CD8-positive, alpha-beta memory T cell (primary cell): ENCODE data around the gene BROX. TPM values are rescaled to one million over a fixed set of nuclear protein-coding genes. Genes with fewer than 3 reads are reported as not detected.

Experiments used
- CTCF ChIA-PET: fragments of 350-600 bp; sonication (Branson Sonifier 250); formaldehyde crosslinking; loops from one replicate; lab custom pipeline; 2021; ENCODE audit warnings: antibody characterized with exemption; lab: Charles Lee
- POLR2A ChIA-PET: fragments of 350-600 bp; sonication (Branson Sonifier 250); formaldehyde crosslinking; loops from one replicate; lab custom pipeline; 2021; ENCODE audit warnings: antibody characterized with exemption; lab: Charles Lee
- DNase-seq, 5 donors: peaks; one replicate each; pipeline versions ENCODE4 v3.0.0 to v3.0.0-alpha.2; 2020 to 2022; ENCODE audit warnings: mixed read lengths in 1 of 5
- H3K27ac ChIP-seq: one replicate; pipeline ENCODE4 v1.7.0; 2013; ENCODE audit warnings: low read depth, mild to moderate bottlenecking, low read length, moderate library complexity
- H3K27me3 ChIP-seq: 2 replicates; pipeline ENCODE4 v1.7.0; 2013; ENCODE audit warnings: low read length, mild to moderate bottlenecking; ENCODE audit not compliant: insufficient read depth, poor library complexity, severe bottlenecking
- H3K36me3 ChIP-seq: 2 replicates; pipeline ENCODE4 v1.7.0; 2013; ENCODE audit warnings: mild to moderate bottlenecking, low read length, moderate library complexity; ENCODE audit not compliant: insufficient read depth
- H3K4me1 ChIP-seq: 2 replicates; pipeline ENCODE4 v1.7.0; 2013; ENCODE audit warnings: mild to moderate bottlenecking, low read length, moderate library complexity; ENCODE audit not compliant: insufficient read depth
- H3K4me3 ChIP-seq: 2 replicates; pipeline ENCODE4 v1.7.0; 2013; ENCODE audit warnings: mild to moderate bottlenecking, low read length
- H3K9me3 ChIP-seq: 2 replicates; pipeline ENCODE4 v1.7.0; 2013; ENCODE audit warnings: mild to moderate bottlenecking, low read length
- H3K27ac Mint-ChIP-seq, 8 donors: one replicate each; pipeline ENCODE4 v1.8.0; 2020 to 2021; ENCODE audit warnings: mixed read lengths in 8 of 8, mild to moderate bottlenecking in 6 of 8, inconsistent platforms in 3 of 8, moderate library complexity in 3 of 8
- H3K27me3 Mint-ChIP-seq, 2 donors: one replicate each; pipeline ENCODE4 v1.8.0; 2020 to 2021; ENCODE audit warnings: mixed read lengths in 2 of 2, mild to moderate bottlenecking in 1 of 2, moderate library complexity in 1 of 2
- H3K36me3 Mint-ChIP-seq, 3 donors: one replicate each; pipeline ENCODE4 v1.8.0; 2020 to 2021; ENCODE audit warnings: mixed read lengths in 3 of 3, inconsistent platforms in 1 of 3, mild to moderate bottlenecking in 1 of 3
- H3K4me1 Mint-ChIP-seq, 3 donors: one replicate each; pipeline ENCODE4 v1.8.0; 2020 to 2021; ENCODE audit warnings: mixed read lengths in 3 of 3, inconsistent platforms in 1 of 3, mild to moderate bottlenecking in 1 of 3
- H3K4me3 Mint-ChIP-seq, 7 donors: one replicate each; pipeline ENCODE4 v1.8.0; 2020 to 2021; ENCODE audit warnings: mixed read lengths in 7 of 7, mild to moderate bottlenecking in 6 of 7, moderate library complexity in 4 of 7, inconsistent platforms in 2 of 7
- H3K9me3 Mint-ChIP-seq, 5 donors: one replicate each; pipeline ENCODE4 v1.8.0; 2020 to 2022; ENCODE audit warnings: mixed read lengths in 5 of 5, mild to moderate bottlenecking in 3 of 5, moderate library complexity in 2 of 5, inconsistent platforms in 1 of 5
- polyA plus RNA-seq: library from polyadenylated mRNA; unstranded; fragments of 300-500 nt; fragmentation: Illumina TruSeq; gene quantifications from one replicate; pipeline ENCODE4 v1.2.3, GENCODE V29; 2021
- total RNA-seq, 2 experiments: library from RNA; stranded (reverse); gene quantifications; one replicate each; pipeline ENCODE4 v1.2.3, GENCODE V29; 2021

BROX gene
- total and polyA plus RNA-seq, 3 experiments from 2014 or later: 15.1 to 47.8 (median 46.9) TPM

DNA sequence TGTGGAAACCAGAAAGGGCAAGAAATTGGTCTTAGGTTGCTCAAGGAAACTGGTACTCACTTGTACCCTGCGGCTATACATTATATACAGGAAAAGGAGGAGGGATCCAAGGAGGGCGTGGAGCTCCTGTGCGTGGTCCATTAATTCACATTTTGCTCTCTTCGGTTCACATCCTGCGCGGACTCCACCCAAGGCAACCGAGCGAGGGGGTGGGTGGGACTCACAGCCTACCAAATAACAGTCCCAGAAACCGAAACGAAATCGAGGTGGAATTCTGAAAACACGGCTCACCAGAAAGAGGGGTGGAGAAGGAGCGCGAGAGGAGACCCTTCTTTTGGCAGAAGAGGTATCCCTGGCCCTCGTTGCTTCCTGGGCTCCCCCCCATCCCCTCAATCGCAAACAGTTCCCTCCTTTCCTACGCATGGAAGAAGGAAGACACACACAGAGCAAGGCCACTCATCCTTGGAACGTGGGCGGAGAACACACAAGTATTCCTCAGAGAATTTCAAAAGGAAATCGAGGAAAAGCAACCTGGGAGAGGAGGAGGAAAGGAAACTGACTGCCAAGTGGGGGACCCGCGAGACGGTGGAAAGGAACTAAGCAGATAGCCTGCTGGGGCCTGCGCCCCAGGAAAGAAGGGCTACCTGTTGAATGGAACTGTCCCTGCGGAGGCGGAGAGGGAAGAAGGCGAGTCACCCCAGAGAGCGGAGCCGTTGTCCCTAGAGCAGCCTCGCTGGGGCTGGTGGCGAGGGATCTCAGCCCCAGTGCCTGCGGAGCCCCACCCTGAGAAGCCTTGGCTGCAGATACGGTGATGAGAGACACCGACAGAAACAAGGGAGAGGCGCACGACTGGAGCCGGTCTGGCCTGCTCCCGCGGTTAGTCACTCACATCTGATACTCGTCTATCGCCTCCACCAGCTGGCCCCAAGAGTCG lies 778 bp upstream of the BROX start:
- Mint-ChIP-seq H3K4me3 (peak overlapping the region; percentile 92 to 99 (median 97)), H3K27ac (peak overlapping the region; percentile 98 to 100 (median 100)), H3K36me3 (peaks cover 0 to 59% (median 5%) of the 10 kb centered on the region in 3 donors), H3K4me1 (peaks cover 50 to 62% (median 60%) of the 10 kb centered on the region in 3 donors), H3K9me3 (no peaks in the 10 kb centered on the region), H3K27me3 (no peaks in the 10 kb centered on the region)
- POLR2A ChIA-PET: interaction anchor here (0.9 to 1.8 kb wide), 5 partner anchors 10 to 77 kb away, joined by 3 to 50 read pairs (median 7); no protein-coding TSS in a partner anchor
- peaks cover 5% of the 10 kb centered on the region for H3K36me3 ChIP-seq
- H3K27ac ChIP-seq: peak overlapping the region; percentile 92
- H3K4me3 ChIP-seq: peak overlapping the region; percentile 90
- H3K9me3 ChIP-seq: no peaks in the 10 kb centered on the region
- H3K27me3 ChIP-seq: no peaks in the 10 kb centered on the region
- CTCF ChIA-PET: interaction anchor here (1.1 to 1.8 kb wide), 4 partner anchors 54 to 77 kb away, joined by 4 to 5 read pairs (median 4); no protein-coding TSS in a partner anchor
- peaks cover 34% of the 10 kb centered on the region for H3K4me1 ChIP-seq
- peak; percentile 47 to 70 (median 57) for DNase-seq

DNA sequence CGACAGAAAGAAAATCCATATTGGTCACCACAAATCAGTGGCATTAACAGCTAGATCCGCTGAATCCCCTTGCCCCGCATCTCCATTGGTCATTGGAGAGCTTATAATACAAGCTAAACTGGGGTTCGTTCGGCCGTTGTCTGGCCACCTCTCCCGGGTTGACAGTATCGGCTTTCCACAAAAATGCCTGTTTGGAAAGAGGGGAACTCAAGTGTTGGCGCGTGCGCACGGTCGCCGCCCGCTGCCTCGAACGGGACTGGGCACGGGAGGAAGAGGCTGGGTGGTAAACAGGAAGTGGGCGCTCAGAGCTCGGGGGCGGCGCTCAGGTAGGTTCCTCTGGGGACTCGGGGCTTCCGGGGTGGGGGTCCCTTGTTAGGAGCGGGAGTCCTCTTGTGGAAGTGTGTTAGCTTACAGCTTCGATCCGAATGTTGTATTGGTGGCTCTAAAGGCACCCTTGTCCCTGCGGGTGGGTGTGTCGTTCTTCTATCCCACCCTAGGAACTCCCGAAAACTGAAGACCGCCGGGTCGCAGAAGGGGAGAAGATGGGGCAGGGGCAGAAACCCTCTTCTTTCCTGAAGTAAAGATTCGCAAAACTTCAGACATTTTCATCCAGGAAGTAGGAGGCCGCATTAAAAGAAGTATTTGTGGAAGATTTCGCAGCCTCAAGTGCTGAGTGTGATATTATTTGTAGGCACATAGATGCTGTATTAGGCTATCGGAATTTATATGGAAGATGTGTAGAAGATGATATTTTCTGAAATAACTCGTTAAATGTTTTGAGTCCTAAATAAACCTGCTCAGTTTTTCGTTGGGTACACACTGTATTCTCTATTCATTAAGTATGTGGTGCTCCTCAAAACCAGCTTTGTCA lies 962 bp downstream of the BROX start:
- Histone ChIP-seq H3K4me1 (peaks cover 26% of the 10 kb centered on the region), H3K4me3 (peak overlapping the region; percentile 96), H3K27ac (peak overlapping the region; percentile 92), H3K36me3 (peaks cover 12% of the 10 kb centered on the region), H3K9me3 (no peaks in the 10 kb centered on the region), H3K27me3 (no peaks in the 10 kb centered on the region)
- H3K27me3 Mint-ChIP-seq: no peaks in the 10 kb centered on the region
- H3K9me3 Mint-ChIP-seq: no peaks in the 10 kb centered on the region
- CTCF ChIA-PET: interaction anchor here (0.9 to 1.8 kb wide), 8 partner anchors 53 to 79 kb away, joined by 3 to 5 read pairs (median 4); no protein-coding TSS in a partner anchor
- POLR2A ChIA-PET: interaction anchor here (0.6 to 1.8 kb wide), 15 partner anchors 9 to 971 kb away, joined by 3 to 50 read pairs (median 4); partner anchors contain the start of genes DUSP10 and TAF1A
- peak; percentile 89 to 95 (median 93) for DNase-seq
- peaks cover 0 to 69% (median 11%) of the 10 kb centered on the region in 3 donors for H3K36me3 Mint-ChIP-seq
- H3K27ac Mint-ChIP-seq: peak overlapping the region; percentile 99 to 100 (median 100)
- H3K4me3 Mint-ChIP-seq: peak overlapping the region; percentile 92 to 99 (median 97)
- peaks cover 54 to 66% (median 64%) of the 10 kb centered on the region in 3 donors for H3K4me1 Mint-ChIP-seq

GRCh38 chr1:222716393-222716792 lies 4.0 kb downstream of the BROX start:
- CTCF ChIA-PET: no interaction called here
- Mint-ChIP-seq H3K9me3 (no peaks in the 10 kb centered on the region), H3K27me3 (no peaks in the 10 kb centered on the region), H3K36me3 (peaks cover 0 to 77% (median 19%) of the 10 kb centered on the region in 3 donors), H3K27ac (peak overlapping the region in 7 of 8 donors; percentile 20 to 82 (median 46)), H3K4me3 (no peak overlapping the region), H3K4me1 (peaks cover 41 to 65% (median 50%) of the 10 kb centered on the region in 3 donors)
- H3K27me3 ChIP-seq: no peaks in the 10 kb centered on the region
- H3K36me3 ChIP-seq: peaks cover 32% of the 10 kb centered on the region
- no peak overlapping the region for H3K27ac ChIP-seq
- H3K4me3 ChIP-seq: no peak overlapping the region
- H3K4me1 ChIP-seq: peaks cover 9% of the 10 kb centered on the region
- H3K9me3 ChIP-seq: no peaks in the 10 kb centered on the region
- POLR2A ChIA-PET: no interaction called here
- DNase-seq: no peak

DNA sequence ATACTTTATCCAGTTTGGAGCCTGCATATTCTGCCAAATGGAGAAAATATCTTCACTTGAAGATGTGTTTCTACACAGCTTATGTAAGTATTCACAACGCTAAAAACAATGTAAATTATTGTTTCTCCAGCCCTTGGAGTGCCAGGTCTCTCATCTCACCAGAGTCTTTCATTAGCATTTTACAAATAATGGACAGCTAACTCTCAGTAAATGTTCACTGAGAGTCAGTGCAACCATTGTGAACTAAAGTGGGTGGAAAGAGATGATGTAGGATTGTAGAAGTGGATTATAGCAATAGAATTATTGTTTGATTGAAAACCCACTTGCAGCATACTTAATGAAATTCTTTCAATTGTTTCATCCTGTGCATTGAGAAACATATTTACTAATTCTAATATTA lies 16.4 kb downstream of the BROX start:
- Mint-ChIP-seq H3K4me1 (peaks cover 6 to 31% (median 8%) of the 10 kb centered on the region in 3 donors), H3K27ac (peak overlapping the region in 1 of 8 donors; percentile 15), H3K27me3 (no peaks in the 10 kb centered on the region), H3K9me3 (no peaks in the 10 kb centered on the region), H3K36me3 (peaks cover 5 to 91% (median 37%) of the 10 kb centered on the region in 3 donors), H3K4me3 (no peak overlapping the region)
- no peak for DNase-seq
- Histone ChIP-seq H3K4me1 (no peaks in the 10 kb centered on the region), H3K27me3 (no peaks in the 10 kb centered on the region), H3K9me3 (no peaks in the 10 kb centered on the region), H3K36me3 (peaks cover 72% of the 10 kb centered on the region), H3K4me3 (no peak overlapping the region), H3K27ac (no peak overlapping the region)
- CTCF ChIA-PET: interaction anchor here (1.1 kb wide), 1 partner anchor 10 kb away, joined by 4 read pairs; no protein-coding TSS in a partner anchor
- POLR2A ChIA-PET: interaction anchor here (0.9 kb wide), 1 partner anchor 16 kb away, joined by 4 read pairs; no protein-coding TSS in a partner anchor

- peaks cover 5 to 89% (median 32%) of the 10 kb centered on the region in 3 donors for H3K36me3 Mint-ChIP-seq
These were observed 18.5 kb downstream of the BROX start for GRCh38 chr1:222730866-222731265.

DNA sequence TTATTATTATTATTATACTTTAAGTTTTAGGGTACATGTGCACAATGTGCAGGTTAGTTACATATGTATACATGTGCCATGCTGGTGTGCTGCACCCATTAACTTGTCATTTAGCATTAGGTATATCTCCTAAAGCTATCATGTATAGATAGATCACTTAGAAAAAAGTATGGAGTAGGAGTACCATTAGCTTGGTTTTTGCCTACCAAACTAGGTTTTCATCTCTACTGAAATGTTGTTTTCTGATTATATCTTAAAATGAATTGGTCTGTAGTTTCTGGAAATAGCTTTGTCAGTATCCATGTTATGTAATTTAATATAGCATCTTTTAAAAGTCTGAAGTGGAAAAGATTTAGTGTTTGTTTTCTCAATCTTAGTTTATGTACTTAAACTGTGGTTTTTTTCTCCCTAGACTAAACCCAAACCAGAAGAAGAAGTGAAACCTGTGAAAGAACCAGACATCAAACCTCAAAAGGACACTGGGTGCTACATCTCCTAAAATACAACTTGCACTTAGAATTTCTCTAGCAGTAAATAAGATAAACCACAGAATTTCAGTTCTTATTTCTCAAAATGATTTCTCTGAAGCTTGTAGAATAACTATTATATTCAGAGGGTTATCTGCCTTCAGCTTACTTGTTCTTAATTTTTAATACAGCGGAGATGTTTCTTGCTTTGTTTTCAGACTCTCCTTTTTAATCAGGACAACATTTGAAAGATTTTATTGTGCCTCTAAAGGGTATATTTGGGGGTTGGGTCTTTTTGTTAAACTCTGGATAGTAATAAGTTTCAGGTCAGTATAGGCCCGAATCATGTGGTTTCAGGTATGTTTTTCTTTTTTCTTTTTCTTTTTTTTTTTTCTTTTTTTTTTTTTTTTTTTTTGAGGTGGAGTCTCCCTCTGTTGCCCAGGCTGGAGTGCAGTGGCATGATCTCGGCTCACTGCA lies 20.1 kb downstream of the BROX start:
- ChIA-PET POLR2A (no interaction called here), CTCF (interaction anchor here (0.7 kb wide), 1 partner anchor 179 kb away, joined by 3 read pairs; no protein-coding TSS in a partner anchor)
- Mint-ChIP-seq H3K9me3 (no peaks in the 10 kb centered on the region), H3K36me3 (peaks cover 5 to 77% (median 29%) of the 10 kb centered on the region in 3 donors), H3K27ac (peak overlapping the region in 3 of 8 donors; percentile 7 to 19 (median 10)), H3K4me1 (peaks cover 2 to 18% (median 8%) of the 10 kb centered on the region in 3 donors), H3K27me3 (no peaks in the 10 kb centered on the region), H3K4me3 (no peak overlapping the region)
- H3K9me3 ChIP-seq: no peaks in the 10 kb centered on the region
- no peak for DNase-seq
- H3K4me1 ChIP-seq: no peaks in the 10 kb centered on the region
- H3K4me3 ChIP-seq: no peak overlapping the region
- H3K27me3 ChIP-seq: no peaks in the 10 kb centered on the region
- H3K27ac ChIP-seq: no peak overlapping the region
- H3K36me3 ChIP-seq: peaks cover 43% of the 10 kb centered on the region

More at GRCh38 chr1:222730866-222731265, 18.5 kb downstream of the BROX start:
- H3K4me3 Mint-ChIP-seq: no peak overlapping the region
- ChIA-PET POLR2A (no interaction called here), CTCF (no interaction called here)
- H3K27me3 ChIP-seq: no peaks in the 10 kb centered on the region
- H3K9me3 ChIP-seq: no peaks in the 10 kb centered on the region
- H3K27ac ChIP-seq: no peak overlapping the region
- H3K36me3 ChIP-seq: peaks cover 59% of the 10 kb centered on the region
- no peaks in the 10 kb centered on the region for H3K9me3 Mint-ChIP-seq
- peak overlapping the region in 4 of 8 donors; percentile 0 to 77 (median 28) for H3K27ac Mint-ChIP-seq
- H3K4me1 Mint-ChIP-seq: peaks cover 2 to 25% (median 8%) of the 10 kb centered on the region in 3 donors
- H3K4me3 ChIP-seq: no peak overlapping the region
- H3K4me1 ChIP-seq: no peaks in the 10 kb centered on the region
- DNase-seq: no peak
- no peaks in the 10 kb centered on the region for H3K27me3 Mint-ChIP-seq
